HepG2 (cell line): ENCODE data around the gene BCL2L11. TPM values are rescaled to one million over a fixed set of nuclear protein-coding genes. Genes with fewer than 3 reads are reported as not detected.

Experiments
- AKNA ChIP-seq: sonication (generic); formaldehyde crosslinking; IDR thresholded peaks from 2 replicates; pipeline ENCODE4 v1.4.0; 2020; ENCODE audit warnings: missing genetic modification reagents, borderline replicate concordance
- DMAP1 ChIP-seq: IDR thresholded peaks from 2 replicates; pipeline ENCODE4 v1.6.1; 2016
- DNMT3B ChIP-seq: conservative IDR thresholded peaks from 2 replicates; pipeline ENCODE4 v1.6.1; 2016; ENCODE audit warnings: missing biosample characterization, control low read depth
- ESRRA ChIP-seq: sonication (generic); formaldehyde crosslinking; IDR thresholded peaks from 2 replicates; pipeline ENCODE4 v1.5.1; 2020; ENCODE audit warnings: mild to moderate bottlenecking, low read depth, missing genetic modification reagents
- KLF12 ChIP-seq: sonication (generic); formaldehyde crosslinking; IDR thresholded peaks from 2 replicates; pipeline ENCODE4 v1.4.0; 2020; ENCODE audit warnings: missing genetic modification reagents, borderline replicate concordance
- MYC ChIP-seq: sonication (generic); formaldehyde crosslinking; IDR thresholded peaks from 2 replicates; pipeline ENCODE4 v1.9.0; 2021; ENCODE audit warnings: missing genetic modification reagents, borderline replicate concordance
- MYPOP ChIP-seq: sonication (generic); formaldehyde crosslinking; IDR thresholded peaks from 2 replicates; pipeline ENCODE4 v1.8.1; 2023; ENCODE audit warnings: mild to moderate bottlenecking, moderate library complexity, missing genetic modification reagents
- NFIB ChIP-seq: sonication (generic); formaldehyde crosslinking; IDR thresholded peaks from 2 replicates; pipeline ENCODE4 v1.9.0; 2021; ENCODE audit warnings: missing genetic modification reagents, mild to moderate bottlenecking, borderline replicate concordance
- RBM39 ChIP-seq: fragments of 200-400 bp; formaldehyde crosslinking; IDR thresholded peaks from one replicate; pipeline ENCODE4 v1.6.1; 2018; ENCODE audit warnings: antibody characterized with exemption, mild to moderate bottlenecking, low read depth, low read length; ENCODE audit not compliant: poor library complexity, severe bottlenecking
- REST ChIP-seq, 2 experiments: IDR thresholded peaks; 2 replicates each; pipeline ENCODE4 v1.6.1; 2011 to 2012; ENCODE audit warnings: low read length in 2 of 2, borderline replicate concordance in 1 of 2, low read depth in 1 of 2, mild to moderate bottlenecking in 1 of 2, moderate library complexity in 1 of 2
- SKI ChIP-seq: fragments of 450-650 bp; IDR thresholded peaks from one replicate; pipeline ENCODE4 v1.6.1; 2018; ENCODE audit warnings: mild to moderate bottlenecking; ENCODE audit not compliant: partially characterized antibody
- ZBTB39 ChIP-seq: sonication (generic); formaldehyde crosslinking; IDR thresholded peaks from 2 replicates; pipeline ENCODE4 v1.5.0; 2020; ENCODE audit warnings: missing genetic modification reagents
- ZNF33B ChIP-seq: sonication (generic); formaldehyde crosslinking; IDR thresholded peaks from 2 replicates; pipeline ENCODE4 v1.5.1; 2020; ENCODE audit warnings: mild to moderate bottlenecking, missing genetic modification reagents
- ZNF414 ChIP-seq: sonication (generic); formaldehyde crosslinking; IDR thresholded peaks from 2 replicates; pipeline ENCODE4 v1.5.0; 2020; ENCODE audit warnings: missing genetic modification reagents
- ZNF747 ChIP-seq: sonication (generic); formaldehyde crosslinking; IDR thresholded peaks from 2 replicates; pipeline ENCODE4 v1.8.1; 2023; ENCODE audit warnings: missing genetic modification reagents, mild to moderate bottlenecking, borderline replicate concordance
- polyA plus RNA-seq, 8 experiments: library from polyadenylated mRNA; depleted of rRNA in 3 of 8; stranded (reverse) in 7 of 8; unstranded in 1 of 8; fragments of >200 nt; fragmentation: Illumina TruSeq in 4 of 8; extraction: Trizol in 4 of 8; gene quantifications; 2 replicates each; pipeline versions ENCODE4 v1.2.1 to v1.2.3, GENCODE V29; 2011 to 2016; ENCODE audit warnings: low read depth in 4 of 8, missing spikeins in 1 of 8, mixed read lengths in 1 of 8; ENCODE audit not compliant: insufficient read depth in 1 of 8
- total RNA-seq, 5 experiments: library from RNA; depleted of rRNA; stranded (reverse); fragments of >200 nt; fragmentation: Illumina TruSeq; extraction: Trizol; gene quantifications; 2 replicates each; pipeline ENCODE4 v1.2.3, GENCODE V29; 2016; ENCODE audit warnings: low read depth in 1 of 5

BCL2L11 gene
- total and polyA plus RNA-seq, 2 of the 13 experiments (the other 11 are each of a cell fraction or from before 2014, with no cell fraction given), result 6.1 to 9.7 TPM

GRCh38 chr2:111122631-111123421 lies 2.1 kb downstream of the BCL2L11 start (continued):
- TF ChIP-seq REST (IDR thresholded peaks at IDR 0.05; ENCODE audit: borderline replicate concordance in 1 of 2, low read depth in 1 of 2, low read length in 2 of 2) (no peak), ZNF414 (CRISPR knock-in tag) (peak; percentile 33; the same call in 1 of the 2 replicates), DMAP1 (CRISPR knock-in tag) (0 out of 2 replicates have a peak, but pooled peaks have one; percentile 28), NFIB (CRISPR knock-in tag) (no peak), MYC (CRISPR knock-in tag) (peak; percentile 42), SKI (peak; percentile 60), ESRRA (CRISPR knock-in tag) (no peak; the same call in 1 of the 2 replicates), MYPOP (CRISPR knock-in tag) (peak; percentile 98), KLF12 (CRISPR knock-in tag) (peak; percentile 65; the same call in 1 of the 2 replicates), AKNA (CRISPR knock-in tag) (no peak), ZNF33B (peak; percentile 49; the same call in 1 of the 2 replicates), RBM39 (no peak), ZNF747 (CRISPR knock-in tag) (0 out of 2 replicates have a peak, but pooled peaks have one; percentile 30), ZBTB39 (CRISPR knock-in tag) (no peak), DNMT3B (CRISPR knock-in tag) (0 out of 2 replicates have a peak, but pooled peaks have one; percentile 13)
